Activated CD4-positive, alpha-beta memory T cell treated with anti-CD3 and anti-CD28 coated beads for 36 hours (primary cell): ENCODE data around the gene CIAPIN1. TPM values are rescaled to one million over a fixed set of nuclear protein-coding genes. Genes with fewer than 3 reads are reported as not detected.

Source experiments
- CTCF ChIA-PET: fragments of 350-600 bp; sonication (Branson Sonifier 250); formaldehyde crosslinking; loops from one replicate; lab custom pipeline; 2021; ENCODE audit warnings: antibody characterized with exemption, inconsistent platforms; lab: Charles Lee
- POLR2A ChIA-PET: fragments of 350-600 bp; sonication (Branson Sonifier 250); formaldehyde crosslinking; loops from one replicate; lab custom pipeline; 2021; ENCODE audit warnings: antibody characterized with exemption; lab: Charles Lee
- DNase-seq: peaks from one replicate; pipeline ENCODE4 v3.0.0-alpha.2; 2020
- H3K27ac Mint-ChIP-seq: one replicate; pipeline ENCODE4 v1.8.0; 2021; ENCODE audit warnings: mixed read lengths
- H3K27me3 Mint-ChIP-seq: one replicate; pipeline ENCODE4 v1.8.0; 2021; ENCODE audit warnings: mixed read lengths
- H3K36me3 Mint-ChIP-seq: one replicate; pipeline ENCODE4 v1.8.0; 2021; ENCODE audit warnings: mixed read lengths
- H3K4me1 Mint-ChIP-seq: one replicate; pipeline ENCODE4 v1.8.0; 2021; ENCODE audit warnings: low read depth, mixed read lengths
- H3K4me3 Mint-ChIP-seq: one replicate; pipeline ENCODE4 v1.8.0; 2021; ENCODE audit warnings: mild to moderate bottlenecking, mixed read lengths
- H3K9me3 Mint-ChIP-seq: one replicate; pipeline ENCODE4 v1.8.0; 2021; ENCODE audit warnings: mixed read lengths
- intact Hi-C: fragments of 100-400 bp; cut with micrococcal nuclease; formaldehyde crosslinking; loops from one replicate; pipeline ENCODE4 v1.15.1; 2023
- total RNA-seq, 2 experiments: library from RNA; stranded (reverse); gene quantifications; one replicate each; pipeline ENCODE4 v1.2.3, GENCODE V29; 2021

The CIAPIN1 gene
- total RNA-seq, 2 experiments from 2014 or later, result 34.8 to 38.5 TPM

DNA sequence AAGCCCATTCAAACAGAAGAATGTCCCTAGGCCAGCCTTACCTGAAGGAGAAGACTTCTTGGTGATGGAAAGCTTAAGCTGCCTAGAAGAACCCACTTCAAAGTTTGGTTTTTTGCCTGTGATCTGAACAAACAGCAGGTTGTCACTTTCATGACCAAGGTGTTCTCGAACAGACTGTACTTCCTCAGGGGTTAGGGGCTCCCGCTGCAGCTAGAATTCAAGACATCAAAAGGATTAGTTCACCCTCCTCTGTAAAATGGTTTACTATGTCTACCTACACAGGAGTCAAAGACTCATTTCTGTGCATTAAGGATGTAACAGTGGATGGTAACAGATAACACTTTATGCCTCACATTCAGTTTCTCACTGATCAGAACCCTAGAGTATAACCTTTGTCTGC is 13.2 kb downstream of the CIAPIN1 start:
- intact Hi-C loops, result no loop called here
- POLR2A ChIA-PET, result no interaction called here
- H3K27ac Mint-ChIP-seq, result no peak overlapping the region
- no peak for DNase-seq
- no peak overlapping the region for H3K4me3 Mint-ChIP-seq
- H3K27me3 Mint-ChIP-seq, result no peaks in the 10 kb centered on the region
- CTCF ChIA-PET, result interaction anchor here (0.6 to 2.2 kb wide), 3 partner anchors 17 to 122 kb away, joined by 3 to 12 read pairs (median 5); no protein-coding TSS in a partner anchor
- peaks cover 50% of the 10 kb centered on the region for H3K36me3 Mint-ChIP-seq
- H3K9me3 Mint-ChIP-seq, result no peaks in the 10 kb centered on the region
- peaks cover 4% of the 10 kb centered on the region for H3K4me1 Mint-ChIP-seq

DNA sequence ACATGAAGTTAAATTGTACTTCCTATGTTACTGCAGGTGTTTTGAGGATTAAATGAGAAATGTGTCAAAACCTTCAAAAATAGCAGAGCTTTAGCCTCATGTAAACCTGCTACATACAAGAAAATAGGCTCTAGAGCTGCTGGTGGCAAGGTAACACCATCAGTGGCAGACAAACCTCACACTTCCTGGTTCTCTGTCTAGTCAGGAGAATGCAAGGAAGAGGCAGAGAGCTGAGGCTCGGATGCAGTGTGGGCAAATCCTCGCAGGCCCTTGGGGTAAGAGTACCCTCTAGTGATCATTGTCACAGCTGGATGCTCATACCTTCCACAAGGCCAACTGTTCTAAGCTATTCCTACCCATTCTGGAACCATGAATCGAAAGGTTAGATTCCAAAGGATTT is 14.2 kb downstream of the CIAPIN1 start:
- intact Hi-C loops, result no loop called here
- DNase-seq, result no peak
- no peaks in the 10 kb centered on the region for H3K9me3 Mint-ChIP-seq
- ChIA-PET POLR2A (no interaction called here), CTCF (interaction anchor here (1.7 to 2.2 kb wide), 3 partner anchors 16 to 87 kb away, joined by 5 to 12 read pairs (median 6); no protein-coding TSS in a partner anchor)
- H3K27me3 Mint-ChIP-seq, result no peaks in the 10 kb centered on the region
- no peak overlapping the region for H3K4me3 Mint-ChIP-seq
- H3K36me3 Mint-ChIP-seq, result peaks cover 53% of the 10 kb centered on the region
- H3K27ac Mint-ChIP-seq, result no peak overlapping the region
- peaks cover 4% of the 10 kb centered on the region for H3K4me1 Mint-ChIP-seq

DNA sequence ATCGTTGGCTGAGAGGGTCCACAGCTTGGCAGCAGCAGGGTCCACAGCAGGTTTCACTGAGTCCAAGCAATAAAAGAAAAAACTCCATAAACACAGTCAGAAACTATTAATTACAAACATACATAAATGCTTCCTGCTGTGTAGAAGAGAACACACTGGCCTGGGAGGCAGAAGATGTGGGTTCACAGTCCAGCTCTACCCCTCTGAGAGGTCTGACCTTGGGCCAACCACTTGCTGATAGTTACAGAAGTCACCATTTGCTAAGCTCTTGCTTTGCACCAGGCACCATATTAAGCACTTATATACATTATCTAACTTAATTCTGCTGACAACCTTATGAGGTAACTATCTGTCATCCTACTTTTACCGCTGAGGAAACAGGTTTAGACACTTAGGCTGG is 14.7 kb downstream of the CIAPIN1 start:
- POLR2A ChIA-PET, result no interaction called here
- intact Hi-C loops, result no loop called here
- H3K9me3 Mint-ChIP-seq, result no peaks in the 10 kb centered on the region
- CTCF ChIA-PET, result interaction anchor here (1.7 to 2.2 kb wide), 3 partner anchors 15 to 87 kb away, joined by 5 to 12 read pairs (median 6); no protein-coding TSS in a partner anchor
- H3K27ac Mint-ChIP-seq, result no peak overlapping the region
- DNase-seq, result no peak
- peaks cover 58% of the 10 kb centered on the region for H3K36me3 Mint-ChIP-seq
- no peak overlapping the region for H3K4me3 Mint-ChIP-seq
- no peaks in the 10 kb centered on the region for H3K27me3 Mint-ChIP-seq
- H3K4me1 Mint-ChIP-seq, result peaks cover 4% of the 10 kb centered on the region

DNA sequence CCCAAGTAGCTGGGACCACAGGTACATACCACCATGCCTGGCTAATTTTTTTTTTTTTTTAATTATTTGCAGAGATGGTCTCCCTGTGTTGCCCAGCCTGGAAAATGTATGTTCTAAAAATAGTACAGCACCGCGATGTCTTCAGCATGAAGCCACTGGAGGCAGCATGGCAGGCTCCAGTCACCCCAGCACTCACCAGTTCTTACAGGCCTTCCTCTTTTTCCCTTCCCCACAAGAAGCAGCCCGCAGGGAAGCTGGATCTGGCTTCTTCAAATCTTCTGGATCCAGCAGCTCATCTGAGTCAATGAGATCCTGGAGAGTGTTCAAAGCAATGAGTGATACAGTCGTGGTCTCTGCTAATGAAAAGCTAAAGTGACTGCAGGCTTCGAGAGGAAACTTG is 16.2 kb downstream of the CIAPIN1 start:
- Mint-ChIP-seq H3K9me3 (no peaks in the 10 kb centered on the region), H3K27ac (no peak overlapping the region), H3K4me3 (no peak overlapping the region), H3K4me1 (peaks cover 4% of the 10 kb centered on the region), H3K27me3 (no peaks in the 10 kb centered on the region), H3K36me3 (peaks cover 57% of the 10 kb centered on the region)
- DNase-seq, result no peak
- ChIA-PET POLR2A (interaction anchor here (1.7 kb wide), 1 partner anchor 16 kb away, joined by 4 read pairs; the partner anchor contains the start of genes CIAPIN1 and COQ9), CTCF (interaction anchor here (0.7 to 2.8 kb wide), 2 partner anchors 13 to 89 kb away, joined by 3 to 24 read pairs; no protein-coding TSS in a partner anchor)
- intact Hi-C loops, result no loop called here

DNA sequence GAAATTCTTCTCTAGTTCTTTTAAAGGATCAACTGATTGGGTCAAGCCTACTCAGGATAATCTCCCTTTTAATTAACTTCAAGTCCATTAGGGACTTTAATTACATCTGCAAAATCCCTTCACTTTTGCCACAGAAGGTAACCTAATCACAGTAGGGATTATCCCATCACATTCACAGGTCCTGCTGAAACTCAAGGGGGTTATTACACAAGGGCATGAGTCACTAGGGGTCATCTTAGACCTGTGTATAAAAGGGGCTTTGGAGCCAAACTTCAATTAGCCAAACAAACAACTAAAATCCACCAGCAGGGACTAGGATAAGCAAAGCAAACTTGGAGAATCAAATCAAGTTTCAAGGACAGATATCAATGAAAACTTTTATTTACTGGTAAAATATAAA is 19.4 kb downstream of the CIAPIN1 start:
- Mint-ChIP-seq H3K27ac (no peak overlapping the region), H3K36me3 (peaks cover 36% of the 10 kb centered on the region), H3K9me3 (no peaks in the 10 kb centered on the region), H3K4me3 (no peak overlapping the region), H3K27me3 (no peaks in the 10 kb centered on the region), H3K4me1 (peaks cover 1% of the 10 kb centered on the region)
- intact Hi-C loops, result no loop called here
- POLR2A ChIA-PET, result no interaction called here
- CTCF ChIA-PET, result no interaction called here
- no peak for DNase-seq

DNA sequence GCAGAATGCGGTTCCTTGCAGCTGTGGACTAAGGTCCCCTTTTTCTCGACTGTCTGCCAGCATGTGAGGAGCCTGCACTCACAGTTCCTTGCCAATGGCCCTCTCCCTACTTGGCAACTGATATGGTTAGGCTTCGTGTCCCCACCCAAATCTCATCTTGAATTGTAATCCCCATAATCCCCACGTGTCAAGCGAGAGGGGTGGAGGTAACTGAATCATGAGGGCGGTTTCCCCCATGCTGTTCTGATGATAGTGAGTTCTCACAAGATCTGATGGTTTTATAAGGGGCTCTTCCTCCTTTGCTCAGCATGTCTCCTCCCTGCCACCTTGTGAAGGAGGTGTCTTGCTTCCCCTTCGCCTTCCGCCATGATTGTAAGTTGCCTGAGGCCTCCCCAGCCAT is 19.9 kb downstream of the CIAPIN1 start:
- Mint-ChIP-seq H3K27me3 (no peaks in the 10 kb centered on the region), H3K27ac (no peak overlapping the region), H3K36me3 (peaks cover 32% of the 10 kb centered on the region), H3K9me3 (no peaks in the 10 kb centered on the region), H3K4me3 (no peak overlapping the region), H3K4me1 (no peaks in the 10 kb centered on the region)
- intact Hi-C loops, result no loop called here
- ChIA-PET POLR2A (interaction anchor here (0.6 kb wide), 1 partner anchor 497 kb away, joined by 3 read pairs; no protein-coding TSS in a partner anchor), CTCF (interaction anchor here (0.9 to 2.5 kb wide), 2 partner anchors 10 to 127 kb away, joined by 3 to 12 read pairs; no protein-coding TSS in a partner anchor)
- no peak for DNase-seq

DNA sequence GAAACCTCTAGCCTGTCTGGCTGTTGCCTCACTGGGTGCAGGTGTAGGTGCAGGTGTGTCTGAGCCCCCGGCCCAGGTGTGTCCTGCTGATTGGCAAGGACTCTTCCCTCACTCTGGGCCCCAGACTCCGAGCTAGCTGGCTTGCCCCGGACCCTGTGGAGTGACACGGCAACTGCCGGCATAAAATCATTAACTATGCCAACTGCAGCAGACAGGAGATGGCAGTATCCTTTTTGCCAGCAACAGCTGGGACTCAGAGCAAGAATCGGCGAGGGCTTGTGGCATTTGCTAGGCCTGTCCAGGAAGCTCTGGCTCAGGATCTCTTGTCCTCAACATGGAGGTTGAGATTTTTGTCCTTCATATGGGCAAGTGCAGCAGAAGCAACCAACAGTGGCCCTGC is 20.8 kb downstream of the CIAPIN1 start:
- intact Hi-C loops, result no loop called here
- ChIA-PET POLR2A (no interaction called here), CTCF (interaction anchor here (0.9 to 2.5 kb wide), 2 partner anchors 9 to 126 kb away, joined by 3 to 12 read pairs; no protein-coding TSS in a partner anchor)
- Mint-ChIP-seq H3K4me1 (no peaks in the 10 kb centered on the region), H3K27me3 (no peaks in the 10 kb centered on the region), H3K36me3 (peaks cover 30% of the 10 kb centered on the region), H3K9me3 (no peaks in the 10 kb centered on the region), H3K4me3 (no peak overlapping the region), H3K27ac (no peak overlapping the region)
- no peak for DNase-seq

DNA sequence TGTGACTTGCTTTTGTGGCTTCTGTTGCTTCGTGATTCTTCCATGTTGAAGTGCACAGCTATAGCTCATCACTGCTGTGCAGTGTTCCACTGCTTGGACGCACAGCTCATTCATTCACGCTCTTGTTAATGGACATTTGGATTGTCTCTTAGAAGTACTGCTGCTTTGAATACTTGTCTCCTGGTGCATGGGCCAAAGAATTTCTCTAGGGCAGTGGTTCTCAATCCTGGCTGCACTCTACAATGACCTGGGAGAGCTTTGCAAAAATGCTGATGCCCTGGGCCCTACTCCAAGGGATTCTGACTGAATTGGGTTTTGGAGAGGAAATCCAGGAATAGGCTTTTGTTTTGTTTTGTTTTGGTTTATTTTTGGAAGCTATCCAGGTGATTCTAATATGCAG is 22.6 kb downstream of the CIAPIN1 start:
- H3K9me3 Mint-ChIP-seq, result no peaks in the 10 kb centered on the region
- ChIA-PET POLR2A (no interaction called here), CTCF (interaction anchor here (1.5 kb wide), 1 partner anchor 95 kb away, joined by 3 read pairs; no protein-coding TSS in a partner anchor)
- intact Hi-C loops, result no loop called here
- H3K4me1 Mint-ChIP-seq, result no peaks in the 10 kb centered on the region
- H3K36me3 Mint-ChIP-seq, result peaks cover 17% of the 10 kb centered on the region
- no peaks in the 10 kb centered on the region for H3K27me3 Mint-ChIP-seq
- H3K4me3 Mint-ChIP-seq, result no peak overlapping the region
- DNase-seq, result no peak
- H3K27ac Mint-ChIP-seq, result no peak overlapping the region

DNA sequence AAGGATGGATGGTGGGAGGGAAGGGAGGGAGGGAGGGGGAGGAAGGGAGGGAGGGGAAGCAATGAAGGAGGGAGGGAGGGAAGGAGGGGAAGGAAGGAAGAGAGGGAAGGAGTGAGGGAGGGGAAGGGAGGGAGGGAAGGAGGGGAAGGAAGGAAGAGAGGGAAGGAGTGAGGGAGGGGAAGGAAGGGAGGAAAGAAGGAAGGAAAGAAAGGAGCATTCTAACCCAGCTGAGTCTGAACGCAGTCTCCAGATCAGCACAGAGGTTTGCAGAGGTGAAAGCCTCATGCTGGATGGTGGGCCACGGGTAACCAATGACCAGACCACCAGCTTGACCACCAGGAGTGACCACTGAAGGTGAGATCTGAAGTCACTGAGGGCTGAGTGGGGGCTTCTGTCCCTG is 24.0 kb downstream of the CIAPIN1 start:
- H3K27me3 Mint-ChIP-seq, result no peaks in the 10 kb centered on the region
- ChIA-PET CTCF (interaction anchor here (1.8 kb wide), 1 partner anchor 24 kb away, joined by 4 read pairs; the partner anchor contains the start of genes CIAPIN1 and COQ9), POLR2A (no interaction called here)
- no peak for DNase-seq
- H3K4me3 Mint-ChIP-seq, result no peak overlapping the region
- H3K4me1 Mint-ChIP-seq, result peaks cover 3% of the 10 kb centered on the region
- H3K9me3 Mint-ChIP-seq, result no peaks in the 10 kb centered on the region
- peaks cover 7% of the 10 kb centered on the region for H3K36me3 Mint-ChIP-seq
- no peak overlapping the region for H3K27ac Mint-ChIP-seq
- intact Hi-C loops, result no loop called here

DNA sequence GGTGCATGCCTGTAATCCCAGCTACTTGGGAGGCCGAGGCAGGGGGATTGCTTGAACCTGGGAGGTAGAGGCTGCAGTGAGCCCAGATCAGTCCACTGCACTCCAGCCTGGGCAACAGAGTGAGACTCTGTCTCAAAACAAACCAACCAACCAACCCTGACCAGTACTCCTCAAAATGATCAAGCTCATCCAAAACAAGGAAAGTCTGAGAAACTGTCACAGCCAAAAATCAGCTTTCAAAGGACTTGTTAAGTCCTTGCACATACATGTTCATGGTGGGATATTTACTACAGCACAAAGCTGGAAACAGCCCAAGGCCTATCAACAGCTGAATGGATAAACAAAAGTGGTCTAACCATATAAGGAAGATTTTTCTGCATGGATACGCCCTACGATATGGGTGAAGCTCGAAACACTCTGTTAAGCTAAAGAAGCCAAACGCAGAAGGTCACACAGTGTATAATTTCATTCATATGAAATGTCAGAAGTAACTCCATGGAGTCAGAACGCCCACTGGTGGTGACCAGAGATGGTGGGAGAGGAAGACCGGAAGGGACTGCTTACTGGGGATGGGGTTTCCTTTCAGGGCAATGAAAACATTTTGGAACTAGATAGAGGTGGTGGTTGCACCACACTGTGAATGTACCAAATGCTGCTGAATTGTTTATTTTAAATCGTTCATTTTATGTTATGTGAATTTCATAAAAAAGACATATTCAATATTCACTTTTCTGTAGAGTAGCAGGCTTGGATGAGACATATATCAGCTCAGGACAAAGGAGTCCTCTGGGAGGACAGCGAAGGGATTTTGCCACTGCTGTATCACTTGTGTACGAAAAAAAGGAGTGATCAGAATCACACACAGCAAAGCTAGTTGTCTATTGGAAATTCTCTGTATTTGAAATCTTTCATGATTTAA is 24.9 kb downstream of the CIAPIN1 start:
- H3K4me3 Mint-ChIP-seq, result no peak overlapping the region
- no peaks in the 10 kb centered on the region for H3K27me3 Mint-ChIP-seq
- ChIA-PET POLR2A (interaction anchor here (0.9 kb wide), 1 partner anchor 25 kb away, joined by 3 read pairs; the partner anchor contains the start of genes CIAPIN1 and COQ9), CTCF (interaction anchor here (0.9 to 6.6 kb wide), 5 partner anchors 22 to 122 kb away, joined by 3 to 103 read pairs (median 4); partner anchors contain the start of genes CIAPIN1 and COQ9)
- H3K9me3 Mint-ChIP-seq, result no peaks in the 10 kb centered on the region
- H3K27ac Mint-ChIP-seq, result no peak overlapping the region
- H3K36me3 Mint-ChIP-seq, result peaks cover under 1% of the 10 kb centered on the region
- peaks cover 6% of the 10 kb centered on the region for H3K4me1 Mint-ChIP-seq
- DNase-seq, result no peak
- intact Hi-C loops, result no loop called here

DNA sequence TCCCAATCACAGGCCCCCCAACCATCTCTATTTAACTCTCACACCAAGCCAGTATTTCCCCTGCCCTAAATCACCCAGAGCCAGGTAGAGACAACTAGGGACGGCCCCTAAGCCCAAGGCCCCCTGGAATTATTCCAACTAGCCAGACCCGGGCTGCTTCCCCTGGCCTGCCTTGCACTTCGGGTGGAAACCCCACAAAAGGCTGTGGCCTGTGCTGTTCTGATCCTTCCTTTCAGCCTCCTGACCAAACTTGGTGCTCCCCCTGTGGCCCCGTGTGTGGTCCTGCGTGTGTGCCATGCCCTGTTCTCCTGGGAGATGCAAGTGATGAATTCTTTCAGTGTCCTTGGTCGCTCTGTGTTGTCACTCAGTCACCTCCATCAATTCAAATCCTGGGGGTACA is 27.7 kb downstream of the CIAPIN1 start:
- ChIA-PET CTCF (interaction anchor here (0.8 to 6.6 kb wide), 18 partner anchors 10 to 174 kb away, joined by 3 to 210 read pairs (median 4); partner anchors contain the start of genes ARL2BP, CCL17, DOK4 and POLR2C), POLR2A (interaction anchor here (1.0 kb wide), 1 partner anchor 174 kb away, joined by 3 read pairs; no protein-coding TSS in a partner anchor)
- peaks cover 13% of the 10 kb centered on the region for H3K4me1 Mint-ChIP-seq
- no peaks in the 10 kb centered on the region for H3K36me3 Mint-ChIP-seq
- H3K27ac Mint-ChIP-seq, result no peak overlapping the region
- H3K4me3 Mint-ChIP-seq, result no peak overlapping the region
- H3K9me3 Mint-ChIP-seq, result no peaks in the 10 kb centered on the region
- intact Hi-C loops, result loop anchor here (1.0 to 5.0 kb wide), 4 partner anchors 100 to 337 kb away; no protein-coding TSS in a partner anchor
- H3K27me3 Mint-ChIP-seq, result no peaks in the 10 kb centered on the region
- DNase-seq, result no peak
